SK-N-SH treated with all-trans-retinoic acid at 6 μM for 48 hours (cell line): ENCODE measurements around the gene SDHB.

Source experiments
- ATAC-seq: fragments of 200-7000 bp; cut with Tn5 transposase; 3 replicates; pipeline ENCODE4 v1.9.1; 2020; ENCODE audit warnings: mild to moderate bottlenecking, moderate library complexity
- ARNTL ChIP-seq: fragments of 450-650 bp; formaldehyde crosslinking; IDR thresholded peaks from 2 replicates; pipeline ENCODE4 v1.5.0; 2020; ENCODE audit warnings: low read depth, mild to moderate bottlenecking, moderate library complexity, borderline replicate concordance
- BACH2 ChIP-seq: fragments of 250-450 bp; sonication (Bioruptor Pico); IDR thresholded peaks from 2 replicates; pipeline ENCODE4 v1.9.0; 2021; ENCODE audit warnings: mild to moderate bottlenecking, borderline replicate concordance
- CSDC2 ChIP-seq: fragments of 250-450 bp; sonication (Bioruptor Pico); IDR thresholded peaks from 2 replicates; pipeline ENCODE4 v1.5.0; 2020; ENCODE audit warnings: mild to moderate bottlenecking, moderate library complexity
- ESRRG ChIP-seq: fragments of 250-450 bp; sonication (Bioruptor Pico); IDR thresholded peaks from 2 replicates; pipeline ENCODE4 v1.6.1; 2021; ENCODE audit warnings: mild to moderate bottlenecking
- GLIS3 ChIP-seq: fragments of 250-450 bp; sonication (Bioruptor Pico); IDR thresholded peaks from 2 replicates; pipeline ENCODE4 v1.5.0; 2020; ENCODE audit warnings: mild to moderate bottlenecking, moderate library complexity
- ISL1 ChIP-seq: fragments of 250-450 bp; sonication (Bioruptor Pico); IDR thresholded peaks from 2 replicates; pipeline ENCODE4 v2.1.2; 2022; ENCODE audit warnings: mild to moderate bottlenecking, moderate library complexity
- OSR1 ChIP-seq: fragments of 250-450 bp; sonication (Bioruptor Pico); IDR thresholded peaks from 2 replicates; pipeline ENCODE4 v1.8.0; 2022; ENCODE audit warnings: moderate library complexity, mild to moderate bottlenecking, inconsistent platforms
- PPARA ChIP-seq: fragments of 250-450 bp; sonication (Bioruptor Pico); IDR thresholded peaks from 2 replicates; pipeline ENCODE4 v1.5.0; 2020; ENCODE audit warnings: mild to moderate bottlenecking, borderline replicate concordance
- RARB ChIP-seq: fragments of 250-450 bp; sonication (Bioruptor Pico); IDR thresholded peaks from 2 replicates; pipeline ENCODE4 v1.8.0; 2021; ENCODE audit warnings: mild to moderate bottlenecking, moderate library complexity
- SNAI2 ChIP-seq: fragments of 250-450 bp; sonication (Bioruptor Pico); IDR thresholded peaks from 2 replicates; pipeline ENCODE4 v1.5.0; 2020; ENCODE audit warnings: mild to moderate bottlenecking, moderate library complexity
- TCF4 ChIP-seq: fragments of 250-450 bp; sonication (Bioruptor Pico); IDR thresholded peaks from 2 replicates; pipeline ENCODE4 v1.8.0; 2021; ENCODE audit warnings: mild to moderate bottlenecking, moderate library complexity, borderline replicate concordance
- TOX ChIP-seq: fragments of 250-450 bp; sonication (Bioruptor Pico); IDR thresholded peaks from 2 replicates; pipeline ENCODE4 v1.8.0; 2021; ENCODE audit warnings: mild to moderate bottlenecking, moderate library complexity, borderline replicate concordance
- ZC3H10 ChIP-seq: fragments of 250-450 bp; sonication (Bioruptor Pico); IDR thresholded peaks from 2 replicates; pipeline ENCODE4 v1.5.1; 2021; ENCODE audit warnings: mild to moderate bottlenecking, moderate library complexity
- ZFP3 ChIP-seq: fragments of 250-450 bp; sonication (Bioruptor Pico); IDR thresholded peaks from 2 replicates; pipeline ENCODE4 v1.5.0; 2020; ENCODE audit warnings: mild to moderate bottlenecking, moderate library complexity
- ZFP30 ChIP-seq: fragments of 450-650 bp; formaldehyde crosslinking; IDR thresholded peaks from 2 replicates; pipeline ENCODE4 v1.5.0; 2022; ENCODE audit warnings: mild to moderate bottlenecking, moderate library complexity
- ZNF565 ChIP-seq: fragments of 450-650 bp; formaldehyde crosslinking; conservative IDR thresholded peaks from 2 replicates; pipeline ENCODE4 v1.5.0; 2020; ENCODE audit warnings: low read depth, mild to moderate bottlenecking, moderate library complexity
- ZNF70 ChIP-seq: fragments of 450-650 bp; formaldehyde crosslinking; IDR thresholded peaks from 2 replicates; pipeline ENCODE4 v1.5.0; 2020; ENCODE audit warnings: mild to moderate bottlenecking, moderate library complexity
- ZNF8 ChIP-seq: fragments of 450-650 bp; formaldehyde crosslinking; IDR thresholded peaks from 2 replicates; pipeline ENCODE4 v1.5.0; 2020; ENCODE audit warnings: mild to moderate bottlenecking, moderate library complexity
- TF ChIP-seq, protein P1 (sequence below): fragments of 250-450 bp; sonication (Bioruptor Pico); IDR thresholded peaks from 2 replicates; pipeline ENCODE4 v1.8.0; 2021; ENCODE audit warnings: low read depth, mild to moderate bottlenecking, moderate library complexity, borderline replicate concordance
- TF ChIP-seq, protein P2 (sequence below): fragments of 250-450 bp; sonication (Bioruptor Pico); IDR thresholded peaks from 2 replicates; pipeline ENCODE4 v1.5.0; 2020; ENCODE audit warnings: mild to moderate bottlenecking, moderate library complexity
- TF ChIP-seq, protein P3 (sequence below): fragments of 250-450 bp; sonication (Bioruptor Pico); IDR thresholded peaks from 2 replicates; pipeline ENCODE4 v1.5.1; 2021; ENCODE audit warnings: mild to moderate bottlenecking, moderate library complexity
- TF ChIP-seq, protein P4 (sequence below): fragments of 250-450 bp; sonication (Bioruptor Pico); IDR thresholded peaks from 2 replicates; pipeline ENCODE4 v1.5.1; 2020; ENCODE audit warnings: low read depth, mild to moderate bottlenecking, moderate library complexity
- TF ChIP-seq, protein P5 (sequence below): fragments of 250-450 bp; sonication (Bioruptor Pico); IDR thresholded peaks from 2 replicates; pipeline ENCODE4 v1.8.0; 2020; ENCODE audit warnings: mild to moderate bottlenecking, moderate library complexity, borderline replicate concordance

The SDHB gene

DNA sequence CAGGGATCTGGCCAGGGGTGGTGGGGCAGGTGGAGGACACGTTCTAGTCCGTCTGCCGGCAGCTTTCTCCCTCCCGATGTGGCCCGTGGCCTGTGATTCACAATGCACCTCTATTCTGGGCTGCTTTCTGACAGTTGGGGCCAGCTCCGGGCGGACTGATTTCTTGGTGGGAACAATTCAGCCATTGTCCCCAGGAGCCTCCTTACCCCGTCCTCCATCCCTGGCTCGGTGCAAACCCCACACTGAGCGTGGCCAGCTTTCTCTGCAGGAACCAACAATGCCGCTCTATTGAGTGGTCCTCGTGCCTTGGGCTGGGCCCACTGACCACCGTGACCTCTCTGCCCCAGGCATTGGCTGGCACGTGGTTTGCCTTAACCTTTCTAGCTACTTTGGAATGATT, 35.7 kb upstream of the SDHB start:
- ATAC-seq: no peak
- TF ChIP-seq ZFP30 (CRISPR knock-in tag): no peak
- TF ChIP-seq RARB (CRISPR knock-in tag): no peak
- no peak for TF ChIP-seq GLIS3 (CRISPR knock-in tag)
- TF ChIP-seq ZNF565 (CRISPR knock-in tag): no peak
- TF ChIP-seq TCF4 (CRISPR knock-in tag): no peak
- no peak for TF ChIP-seq ZC3H10 (CRISPR knock-in tag)
- TF ChIP-seq PPARA (CRISPR knock-in tag): no peak
- TF ChIP-seq ZFP3 (CRISPR knock-in tag): no peak
- TF ChIP-seq, protein P1, sequence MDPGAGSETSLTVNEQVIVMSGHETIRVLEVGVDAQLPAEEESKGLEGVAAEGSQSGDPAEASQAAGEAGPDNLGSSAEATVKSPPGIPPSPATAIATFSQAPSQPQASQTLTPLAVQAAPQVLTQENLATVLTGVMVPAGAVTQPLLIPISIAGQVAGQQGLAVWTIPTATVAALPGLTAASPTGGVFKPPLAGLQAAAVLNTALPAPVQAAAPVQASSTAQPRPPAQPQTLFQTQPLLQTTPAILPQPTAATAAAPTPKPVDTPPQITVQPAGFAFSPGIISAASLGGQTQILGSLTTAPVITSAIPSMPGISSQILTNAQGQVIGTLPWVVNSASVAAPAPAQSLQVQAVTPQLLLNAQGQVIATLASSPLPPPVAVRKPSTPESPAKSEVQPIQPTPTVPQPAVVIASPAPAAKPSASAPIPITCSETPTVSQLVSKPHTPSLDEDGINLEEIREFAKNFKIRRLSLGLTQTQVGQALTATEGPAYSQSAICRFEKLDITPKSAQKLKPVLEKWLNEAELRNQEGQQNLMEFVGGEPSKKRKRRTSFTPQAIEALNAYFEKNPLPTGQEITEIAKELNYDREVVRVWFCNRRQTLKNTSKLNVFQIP (CRISPR knock-in tag): no peak
- TF ChIP-seq SNAI2: no peak
- TF ChIP-seq, protein P2, sequence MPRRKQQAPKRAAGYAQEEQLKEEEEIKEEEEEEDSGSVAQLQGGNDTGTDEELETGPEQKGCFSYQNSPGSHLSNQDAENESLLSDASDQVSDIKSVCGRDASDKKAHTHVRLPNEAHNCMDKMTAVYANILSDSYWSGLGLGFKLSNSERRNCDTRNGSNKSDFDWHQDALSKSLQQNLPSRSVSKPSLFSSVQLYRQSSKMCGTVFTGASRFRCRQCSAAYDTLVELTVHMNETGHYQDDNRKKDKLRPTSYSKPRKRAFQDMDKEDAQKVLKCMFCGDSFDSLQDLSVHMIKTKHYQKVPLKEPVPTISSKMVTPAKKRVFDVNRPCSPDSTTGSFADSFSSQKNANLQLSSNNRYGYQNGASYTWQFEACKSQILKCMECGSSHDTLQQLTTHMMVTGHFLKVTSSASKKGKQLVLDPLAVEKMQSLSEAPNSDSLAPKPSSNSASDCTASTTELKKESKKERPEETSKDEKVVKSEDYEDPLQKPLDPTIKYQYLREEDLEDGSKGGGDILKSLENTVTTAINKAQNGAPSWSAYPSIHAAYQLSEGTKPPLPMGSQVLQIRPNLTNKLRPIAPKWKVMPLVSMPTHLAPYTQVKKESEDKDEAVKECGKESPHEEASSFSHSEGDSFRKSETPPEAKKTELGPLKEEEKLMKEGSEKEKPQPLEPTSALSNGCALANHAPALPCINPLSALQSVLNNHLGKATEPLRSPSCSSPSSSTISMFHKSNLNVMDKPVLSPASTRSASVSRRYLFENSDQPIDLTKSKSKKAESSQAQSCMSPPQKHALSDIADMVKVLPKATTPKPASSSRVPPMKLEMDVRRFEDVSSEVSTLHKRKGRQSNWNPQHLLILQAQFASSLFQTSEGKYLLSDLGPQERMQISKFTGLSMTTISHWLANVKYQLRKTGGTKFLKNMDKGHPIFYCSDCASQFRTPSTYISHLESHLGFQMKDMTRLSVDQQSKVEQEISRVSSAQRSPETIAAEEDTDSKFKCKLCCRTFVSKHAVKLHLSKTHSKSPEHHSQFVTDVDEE (CRISPR knock-in tag): no peak
- no peak for TF ChIP-seq CSDC2 (CRISPR knock-in tag)
- no peak for TF ChIP-seq BACH2 (CRISPR knock-in tag)
- TF ChIP-seq ZNF70 (CRISPR knock-in tag): no peak
- no peak for TF ChIP-seq OSR1
- no peak for TF ChIP-seq TOX (CRISPR knock-in tag)
- no peak for TF ChIP-seq ESRRG (CRISPR knock-in tag)
- TF ChIP-seq, protein P3, sequence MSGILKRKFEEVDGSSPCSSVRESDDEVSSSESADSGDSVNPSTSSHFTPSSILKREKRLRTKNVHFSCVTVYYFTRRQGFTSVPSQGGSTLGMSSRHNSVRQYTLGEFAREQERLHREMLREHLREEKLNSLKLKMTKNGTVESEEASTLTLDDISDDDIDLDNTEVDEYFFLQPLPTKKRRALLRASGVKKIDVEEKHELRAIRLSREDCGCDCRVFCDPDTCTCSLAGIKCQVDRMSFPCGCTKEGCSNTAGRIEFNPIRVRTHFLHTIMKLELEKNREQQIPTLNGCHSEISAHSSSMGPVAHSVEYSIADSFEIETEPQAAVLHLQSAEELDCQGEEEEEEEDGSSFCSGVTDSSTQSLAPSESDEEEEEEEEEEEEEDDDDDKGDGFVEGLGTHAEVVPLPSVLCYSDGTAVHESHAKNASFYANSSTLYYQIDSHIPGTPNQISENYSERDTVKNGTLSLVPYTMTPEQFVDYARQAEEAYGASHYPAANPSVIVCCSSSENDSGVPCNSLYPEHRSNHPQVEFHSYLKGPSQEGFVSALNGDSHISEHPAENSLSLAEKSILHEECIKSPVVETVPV (CRISPR knock-in tag): no peak

DNA sequence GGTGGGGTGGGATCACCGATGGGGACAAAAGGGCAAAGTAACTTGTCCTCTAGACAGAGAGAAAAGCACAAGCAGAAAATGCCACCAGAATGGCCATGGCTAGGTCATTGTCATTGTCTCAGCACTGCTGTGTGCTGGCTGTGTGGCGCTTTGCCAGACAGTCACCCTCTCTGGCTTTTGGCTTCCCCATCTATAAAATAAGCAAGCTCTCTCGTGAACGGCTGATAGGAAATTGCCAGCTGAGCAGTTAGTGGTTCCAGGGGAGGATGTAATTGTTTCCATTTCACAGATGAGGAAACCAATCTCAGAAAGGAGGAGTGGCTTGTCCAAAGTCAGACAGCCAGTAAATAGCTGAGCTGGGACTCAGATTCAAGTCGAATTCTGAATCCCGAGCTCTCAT, 32.9 kb upstream of the SDHB start:
- ATAC-seq: no peak

More for the DNA sequence above, 32.9 kb upstream of the SDHB start:
- no peak for TF ChIP-seq SNAI2
- no peak for TF ChIP-seq ISL1 (CRISPR knock-in tag)
- TF ChIP-seq ZFP30 (CRISPR knock-in tag): no peak
- no peak for TF ChIP-seq RARB (CRISPR knock-in tag)
- no peak for TF ChIP-seq ESRRG (CRISPR knock-in tag)
- TF ChIP-seq, protein P1 (CRISPR knock-in tag): no peak
- TF ChIP-seq ZNF8 (CRISPR knock-in tag): no peak
- TF ChIP-seq ZNF70 (CRISPR knock-in tag): no peak
- TF ChIP-seq, protein P3 (CRISPR knock-in tag): no peak
- no peak for TF ChIP-seq BACH2 (CRISPR knock-in tag)
- TF ChIP-seq, protein P4, sequence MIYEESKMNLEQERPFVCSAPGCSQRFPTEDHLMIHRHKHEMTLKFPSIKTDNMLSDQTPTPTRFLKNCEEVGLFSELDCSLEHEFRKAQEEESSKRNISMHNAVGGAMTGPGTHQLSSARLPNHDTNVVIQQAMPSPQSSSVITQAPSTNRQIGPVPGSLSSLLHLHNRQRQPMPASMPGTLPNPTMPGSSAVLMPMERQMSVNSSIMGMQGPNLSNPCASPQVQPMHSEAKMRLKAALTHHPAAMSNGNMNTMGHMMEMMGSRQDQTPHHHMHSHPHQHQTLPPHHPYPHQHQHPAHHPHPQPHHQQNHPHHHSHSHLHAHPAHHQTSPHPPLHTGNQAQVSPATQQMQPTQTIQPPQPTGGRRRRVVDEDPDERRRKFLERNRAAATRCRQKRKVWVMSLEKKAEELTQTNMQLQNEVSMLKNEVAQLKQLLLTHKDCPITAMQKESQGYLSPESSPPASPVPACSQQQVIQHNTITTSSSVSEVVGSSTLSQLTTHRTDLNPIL (CRISPR knock-in tag): no peak
- TF ChIP-seq, protein P5, sequence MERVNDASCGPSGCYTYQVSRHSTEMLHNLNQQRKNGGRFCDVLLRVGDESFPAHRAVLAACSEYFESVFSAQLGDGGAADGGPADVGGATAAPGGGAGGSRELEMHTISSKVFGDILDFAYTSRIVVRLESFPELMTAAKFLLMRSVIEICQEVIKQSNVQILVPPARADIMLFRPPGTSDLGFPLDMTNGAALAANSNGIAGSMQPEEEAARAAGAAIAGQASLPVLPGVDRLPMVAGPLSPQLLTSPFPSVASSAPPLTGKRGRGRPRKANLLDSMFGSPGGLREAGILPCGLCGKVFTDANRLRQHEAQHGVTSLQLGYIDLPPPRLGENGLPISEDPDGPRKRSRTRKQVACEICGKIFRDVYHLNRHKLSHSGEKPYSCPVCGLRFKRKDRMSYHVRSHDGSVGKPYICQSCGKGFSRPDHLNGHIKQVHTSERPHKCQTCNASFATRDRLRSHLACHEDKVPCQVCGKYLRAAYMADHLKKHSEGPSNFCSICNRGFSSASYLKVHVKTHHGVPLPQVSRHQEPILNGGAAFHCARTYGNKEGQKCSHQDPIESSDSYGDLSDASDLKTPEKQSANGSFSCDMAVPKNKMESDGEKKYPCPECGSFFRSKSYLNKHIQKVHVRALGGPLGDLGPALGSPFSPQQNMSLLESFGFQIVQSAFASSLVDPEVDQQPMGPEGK: no peak
- TF ChIP-seq, protein P2 (CRISPR knock-in tag): no peak
- no peak for TF ChIP-seq TOX (CRISPR knock-in tag)
- no peak for TF ChIP-seq ARNTL (CRISPR knock-in tag)
